SK-N-SH (cell line): ENCODE measurements around the gene AUTS2. TPM values are rescaled to one million over a fixed set of nuclear protein-coding genes. Genes with fewer than 3 reads are reported as not detected.

Experiments used
- CTCF ChIA-PET: fragments of 300-600, 350-600 bp; formaldehyde crosslinking; extraction: SDS; loops from one replicate; lab custom pipeline; 2021; lab: Yijun Ruan, JAX
- POLR2A ChIA-PET: fragments of 350-600 bp; sonication (Branson Sonifier 250); formaldehyde crosslinking; extraction: SDS; loops from one replicate; lab custom pipeline; 2020; ENCODE audit warnings: antibody characterized with exemption, inconsistent platforms; lab: Yijun Ruan, JAX
- DNase-seq: peaks from one replicate; pipeline ENCODE4 v3.0.0; 2012
- H2AFZ ChIP-seq: fragments of 200-600 bp; sonication (generic); 2 replicates; pipeline ENCODE4 v1.8.1; 2016; ENCODE audit warnings: antibody characterized with exemption, mild to moderate bottlenecking, low read depth
- H3F3A ChIP-seq: fragments of 200-600 bp; sonication (generic); replicated peaks from 2 replicates; pipeline ENCODE3; 2016; ENCODE audit warnings: antibody characterized with exemption, mild to moderate bottlenecking; ENCODE audit not compliant: insufficient read depth
- H3K27ac ChIP-seq, 2 experiments: fragments of 200-500 bp in 1 of 2; fragments of 200-600 bp in 1 of 2; sonication (Bioruptor generic) in 1 of 2; sonication (generic), shearing (Covaris generic) in 1 of 2; 2 replicates each; pipeline versions ENCODE4 v1.5.1 to v1.6.1; 2014 to 2016; ENCODE audit warnings: low read depth in 2 of 2, inconsistent platforms in 1 of 2, low read length in 1 of 2, mild to moderate bottlenecking in 1 of 2, mixed read lengths in 1 of 2
- H3K27me3 ChIP-seq: fragments of 200-600 bp; sonication (generic), shearing (Covaris generic); 2 replicates; pipeline ENCODE4 v1.6.1; 2016; ENCODE audit warnings: mixed run types; ENCODE audit not compliant: insufficient read depth
- H3K36me3 ChIP-seq, 2 experiments: fragments of 200-500 bp in 1 of 2; fragments of 200-600 bp in 1 of 2; sonication (Bioruptor generic) in 1 of 2; sonication (generic) in 1 of 2; replicated peaks in 1 of 2; 2 replicates each; pipeline versions ENCODE3 to v1.5.1; 2014 to 2016; ENCODE audit warnings: low read length in 1 of 2, mild to moderate bottlenecking in 1 of 2; ENCODE audit not compliant: insufficient read depth in 2 of 2, control insufficient read depth in 1 of 2
- H3K4me1 ChIP-seq, 2 experiments: fragments of 200-500 bp in 1 of 2; fragments of 200-600 bp in 1 of 2; sonication (Bioruptor generic) in 1 of 2; sonication (generic), shearing (Covaris generic) in 1 of 2; 2 replicates each; pipeline versions ENCODE4 v1.5.1 to v1.6.1; 2014 to 2016; ENCODE audit warnings: low read depth in 1 of 2, low read length in 1 of 2, mixed run types in 1 of 2; ENCODE audit not compliant: insufficient read depth in 2 of 2, control insufficient read depth in 1 of 2
- H3K4me2 ChIP-seq: fragments of 200-600 bp; sonication (generic), shearing (Covaris generic); 2 replicates; pipeline ENCODE4 v1.6.1; 2017; ENCODE audit warnings: mixed run types
- H3K4me3 ChIP-seq, 2 experiments: fragments of 200-500 bp in 1 of 2; fragments of 200-600 bp in 1 of 2; sonication (Bioruptor generic) in 1 of 2; sonication (generic), shearing (Covaris generic) in 1 of 2; 2 replicates each; pipeline versions ENCODE4 v1.5.1 to v1.8.1; 2014 to 2016; ENCODE audit warnings: low read depth in 2 of 2, inconsistent platforms in 1 of 2, low read length in 1 of 2, mild to moderate bottlenecking in 1 of 2, mixed read lengths in 1 of 2, moderate library complexity in 1 of 2
- H3K79me2 ChIP-seq: fragments of 200-600 bp; sonication (generic); 2 replicates; pipeline ENCODE4 v1.8.1; 2017; ENCODE audit warnings: mild to moderate bottlenecking; ENCODE audit not compliant: insufficient read depth
- H3K9ac ChIP-seq: fragments of 200-600 bp; sonication (generic); 2 replicates; pipeline ENCODE4 v1.6.1; 2017; ENCODE audit warnings: mixed run types
- H3K9me2 ChIP-seq: fragments of 200-600 bp; sonication (generic); 2 replicates; pipeline ENCODE4 v1.6.1; 2017; ENCODE audit warnings: mixed run types
- H3K9me3 ChIP-seq: fragments of 200-600 bp; sonication (generic); 2 replicates; pipeline ENCODE4 v1.6.1; 2017; ENCODE audit warnings: mixed run types, mild to moderate bottlenecking, moderate library complexity
- H4K20me1 ChIP-seq: fragments of 200-600 bp; sonication (generic); 2 replicates; pipeline ENCODE4 v1.6.1; 2017; ENCODE audit warnings: mild to moderate bottlenecking, mixed run types; ENCODE audit not compliant: insufficient read depth
- EP300 ChIP-seq, 2 experiments: IDR thresholded peaks; 2 replicates each; pipeline versions ENCODE4 v1.4.0 to v1.6.1; 2012; ENCODE audit warnings: borderline replicate concordance in 1 of 2, low read depth in 1 of 2, low read length in 1 of 2
- FOSL2 ChIP-seq: IDR thresholded peaks from 2 replicates; pipeline ENCODE4 v1.4.0; 2012; ENCODE audit warnings: low read depth, mild to moderate bottlenecking, moderate library complexity, borderline replicate concordance
- FOXJ3 ChIP-seq: sonication (generic); formaldehyde crosslinking; IDR thresholded peaks from 2 replicates; pipeline ENCODE4 v1.5.1; 2020; ENCODE audit warnings: mild to moderate bottlenecking, missing genetic modification reagents
- FOXM1 ChIP-seq: IDR thresholded peaks from 2 replicates; pipeline ENCODE4 v1.4.0; 2012; ENCODE audit warnings: low read depth, mild to moderate bottlenecking
- GABPA ChIP-seq: IDR thresholded peaks from 2 replicates; pipeline ENCODE4 v1.4.0; 2012; ENCODE audit warnings: low read depth, mild to moderate bottlenecking
- GATA2 ChIP-seq: sonication (generic); formaldehyde crosslinking; IDR thresholded peaks from 2 replicates; pipeline ENCODE4 v1.5.0; 2020; ENCODE audit warnings: mild to moderate bottlenecking, missing genetic modification reagents
- POLR2AphosphoS5 ChIP-seq: IDR thresholded peaks from 2 replicates; pipeline ENCODE4 v1.6.1; 2012; ENCODE audit warnings: low read depth, low read length
- SMC3 ChIP-seq: IDR thresholded peaks from 2 replicates; pipeline ENCODE4 v1.6.1; 2012; ENCODE audit warnings: low read depth, low read length, improper control_type of control experiment
- TCF12 ChIP-seq: IDR thresholded peaks from 2 replicates; pipeline ENCODE4 v1.4.0; 2012
- WGBS: methylation state at CpG from one replicate; pipeline ENCODE4 v1.1.6; 2017; ENCODE audit warnings: low lambda C conversion rate; 5-methylcytosine and 5-hydroxymethylcytosine counted together
- polyA plus RNA-seq, 3 experiments: library from polyadenylated mRNA; depleted of rRNA; stranded (reverse); fragments of >200 nt; gene quantifications; 2 replicates each; pipeline ENCODE4 v1.2.3, GENCODE V29; 2012
- TF ChIP-seq, protein P1 (sequence below): IDR thresholded peaks from 2 replicates; pipeline ENCODE4 v1.4.0; 2012; ENCODE audit warnings: low read depth, borderline replicate concordance
- TF ChIP-seq, protein P2 (sequence below): IDR thresholded peaks from 2 replicates; pipeline ENCODE4 v1.6.1; 2012; ENCODE audit warnings: mild to moderate bottlenecking, low read depth, low read length, moderate library complexity

The AUTS2 gene
- polyA plus RNA-seq, 1 of the 3 experiments (the other 2 are of a cell fraction) = 15.6 TPM

DNA sequence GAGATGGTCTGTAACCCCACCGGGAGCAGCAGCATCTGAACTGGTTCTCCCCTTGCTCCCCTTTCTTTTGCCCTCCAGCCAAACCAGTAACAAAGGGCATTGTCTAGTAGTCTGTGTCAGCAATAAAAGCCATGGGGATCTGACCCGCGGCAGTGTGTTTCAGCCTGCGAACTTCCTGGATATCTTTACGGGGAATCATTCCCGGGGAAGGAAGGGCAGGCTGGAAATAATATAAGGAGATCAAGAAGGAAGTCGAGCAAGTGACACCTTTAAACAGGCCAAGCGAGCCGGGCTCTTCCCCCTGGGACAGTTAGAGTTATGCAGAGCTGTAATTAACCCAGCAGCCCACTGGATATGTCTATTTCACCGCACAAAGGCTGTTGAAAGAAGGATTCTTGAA lies 872.5 kb downstream of the AUTS2 start:
- Histone ChIP-seq H2AFZ (no peak overlapping the region), H3K36me3 (no peaks in the 10 kb centered on the region), H3K27me3 (no peaks in the 10 kb centered on the region), H3K4me1 (peaks cover 0 to 52% of the 10 kb centered on the region in 2 experiments; a peak in 2 of 4 replicates), H3K79me2 (no peaks in the 10 kb centered on the region), H3K9me3 (no peaks in the 10 kb centered on the region), H3F3A (no peaks in the 10 kb centered on the region), H3K9me2 (no peaks in the 10 kb centered on the region), H3K4me2 (no peak overlapping the region), H3K27ac (peak overlapping the region in 1 of 2 experiments; percentile 99; a peak in 2 of 4 replicates), H4K20me1 (no peaks in the 10 kb centered on the region), H3K4me3 (no peak overlapping the region), H3K9ac (no peak overlapping the region)
- WGBS = 93% methylated on average over 10 of the region's 10 CpGs
- no peak for DNase-seq
- TF ChIP-seq EP300 (IDR thresholded peaks at IDR 0.05; ENCODE audit: borderline replicate concordance in 1 of 2, low read depth in 1 of 2, low read length in 1 of 2) (no peak), GATA2 (CRISPR knock-in tag) (no peak), FOXM1 (no peak), SMC3 (no peak), TCF12 (no peak), FOSL2 (no peak), FOXJ3 (CRISPR knock-in tag) (no peak), POLR2AphosphoS5 (no peak), GABPA (no peak)
- TF ChIP-seq, protein P1, sequence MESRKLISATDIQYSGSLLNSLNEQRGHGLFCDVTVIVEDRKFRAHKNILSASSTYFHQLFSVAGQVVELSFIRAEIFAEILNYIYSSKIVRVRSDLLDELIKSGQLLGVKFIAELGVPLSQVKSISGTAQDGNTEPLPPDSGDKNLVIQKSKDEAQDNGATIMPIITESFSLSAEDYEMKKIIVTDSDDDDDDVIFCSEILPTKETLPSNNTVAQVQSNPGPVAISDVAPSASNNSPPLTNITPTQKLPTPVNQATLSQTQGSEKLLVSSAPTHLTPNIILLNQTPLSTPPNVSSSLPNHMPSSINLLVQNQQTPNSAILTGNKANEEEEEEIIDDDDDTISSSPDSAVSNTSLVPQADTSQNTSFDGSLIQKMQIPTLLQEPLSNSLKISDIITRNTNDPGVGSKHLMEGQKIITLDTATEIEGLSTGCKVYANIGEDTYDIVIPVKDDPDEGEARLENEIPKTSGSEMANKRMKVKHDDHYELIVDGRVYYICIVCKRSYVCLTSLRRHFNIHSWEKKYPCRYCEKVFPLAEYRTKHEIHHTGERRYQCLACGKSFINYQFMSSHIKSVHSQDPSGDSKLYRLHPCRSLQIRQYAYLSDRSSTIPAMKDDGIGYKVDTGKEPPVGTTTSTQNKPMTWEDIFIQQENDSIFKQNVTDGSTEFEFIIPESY = no peak
- TF ChIP-seq, protein P2, sequence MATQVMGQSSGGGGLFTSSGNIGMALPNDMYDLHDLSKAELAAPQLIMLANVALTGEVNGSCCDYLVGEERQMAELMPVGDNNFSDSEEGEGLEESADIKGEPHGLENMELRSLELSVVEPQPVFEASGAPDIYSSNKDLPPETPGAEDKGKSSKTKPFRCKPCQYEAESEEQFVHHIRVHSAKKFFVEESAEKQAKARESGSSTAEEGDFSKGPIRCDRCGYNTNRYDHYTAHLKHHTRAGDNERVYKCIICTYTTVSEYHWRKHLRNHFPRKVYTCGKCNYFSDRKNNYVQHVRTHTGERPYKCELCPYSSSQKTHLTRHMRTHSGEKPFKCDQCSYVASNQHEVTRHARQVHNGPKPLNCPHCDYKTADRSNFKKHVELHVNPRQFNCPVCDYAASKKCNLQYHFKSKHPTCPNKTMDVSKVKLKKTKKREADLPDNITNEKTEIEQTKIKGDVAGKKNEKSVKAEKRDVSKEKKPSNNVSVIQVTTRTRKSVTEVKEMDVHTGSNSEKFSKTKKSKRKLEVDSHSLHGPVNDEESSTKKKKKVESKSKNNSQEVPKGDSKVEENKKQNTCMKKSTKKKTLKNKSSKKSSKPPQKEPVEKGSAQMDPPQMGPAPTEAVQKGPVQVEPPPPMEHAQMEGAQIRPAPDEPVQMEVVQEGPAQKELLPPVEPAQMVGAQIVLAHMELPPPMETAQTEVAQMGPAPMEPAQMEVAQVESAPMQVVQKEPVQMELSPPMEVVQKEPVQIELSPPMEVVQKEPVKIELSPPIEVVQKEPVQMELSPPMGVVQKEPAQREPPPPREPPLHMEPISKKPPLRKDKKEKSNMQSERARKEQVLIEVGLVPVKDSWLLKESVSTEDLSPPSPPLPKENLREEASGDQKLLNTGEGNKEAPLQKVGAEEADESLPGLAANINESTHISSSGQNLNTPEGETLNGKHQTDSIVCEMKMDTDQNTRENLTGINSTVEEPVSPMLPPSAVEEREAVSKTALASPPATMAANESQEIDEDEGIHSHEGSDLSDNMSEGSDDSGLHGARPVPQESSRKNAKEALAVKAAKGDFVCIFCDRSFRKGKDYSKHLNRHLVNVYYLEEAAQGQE = no peak
- ChIA-PET CTCF (no interaction called here), POLR2A (no interaction called here)
